HL-60 (cell line): ENCODE results near the gene CD22.

Experiments
- DNase-seq, 2 experiments: peaks; one replicate each; pipeline ENCODE4 v3.0.0-alpha.2; 2010 to 2020; ENCODE audit warnings: low read depth in 1 of 2, low spot score in 1 of 2
- H3K27ac ChIP-seq: fragments of 250-450 bp; sonication (Bioruptor Pico); replicated peaks from 2 replicates; pipeline ENCODE4 v1.5.1; 2020; ENCODE audit warnings: mild to moderate bottlenecking, moderate library complexity
- H3K27me3 ChIP-seq: fragments of 250-450 bp; sonication (Bioruptor Pico); 2 replicates; pipeline ENCODE4 v1.5.1; 2021; ENCODE audit warnings: mild to moderate bottlenecking, moderate library complexity; ENCODE audit not compliant: insufficient read depth, poor library complexity, severe bottlenecking
- H3K4me3 ChIP-seq: replicated peaks from 2 replicates; pipeline ENCODE4 v1.5.1; 2011; ENCODE audit warnings: mild to moderate bottlenecking, control low read depth, low read length; ENCODE audit not compliant: insufficient read depth
- GABPA ChIP-seq: IDR thresholded peaks from 2 replicates; pipeline ENCODE4 v1.6.1; 2012; ENCODE audit warnings: low read depth
- POLR2AphosphoS5 ChIP-seq: IDR thresholded peaks from 2 replicates; pipeline ENCODE4 v1.6.1; 2012; ENCODE audit warnings: low read depth
- REST ChIP-seq: IDR thresholded peaks from 2 replicates; pipeline ENCODE4 v1.6.1; 2012; ENCODE audit warnings: low read depth; ENCODE audit not compliant: insufficient replicate concordance
- SPI1 ChIP-seq: IDR thresholded peaks from 2 replicates; pipeline ENCODE4 v1.6.1; 2012; ENCODE audit warnings: low read depth, mild to moderate bottlenecking, borderline replicate concordance
- TF ChIP-seq, protein P1 (sequence below): IDR thresholded peaks from one replicate; pipeline ENCODE4 v1.5.1; 2011; ENCODE audit warnings: low read length, control low read depth, inconsistent platforms; ENCODE audit not compliant: insufficient read depth

The CD22 gene

DNA sequence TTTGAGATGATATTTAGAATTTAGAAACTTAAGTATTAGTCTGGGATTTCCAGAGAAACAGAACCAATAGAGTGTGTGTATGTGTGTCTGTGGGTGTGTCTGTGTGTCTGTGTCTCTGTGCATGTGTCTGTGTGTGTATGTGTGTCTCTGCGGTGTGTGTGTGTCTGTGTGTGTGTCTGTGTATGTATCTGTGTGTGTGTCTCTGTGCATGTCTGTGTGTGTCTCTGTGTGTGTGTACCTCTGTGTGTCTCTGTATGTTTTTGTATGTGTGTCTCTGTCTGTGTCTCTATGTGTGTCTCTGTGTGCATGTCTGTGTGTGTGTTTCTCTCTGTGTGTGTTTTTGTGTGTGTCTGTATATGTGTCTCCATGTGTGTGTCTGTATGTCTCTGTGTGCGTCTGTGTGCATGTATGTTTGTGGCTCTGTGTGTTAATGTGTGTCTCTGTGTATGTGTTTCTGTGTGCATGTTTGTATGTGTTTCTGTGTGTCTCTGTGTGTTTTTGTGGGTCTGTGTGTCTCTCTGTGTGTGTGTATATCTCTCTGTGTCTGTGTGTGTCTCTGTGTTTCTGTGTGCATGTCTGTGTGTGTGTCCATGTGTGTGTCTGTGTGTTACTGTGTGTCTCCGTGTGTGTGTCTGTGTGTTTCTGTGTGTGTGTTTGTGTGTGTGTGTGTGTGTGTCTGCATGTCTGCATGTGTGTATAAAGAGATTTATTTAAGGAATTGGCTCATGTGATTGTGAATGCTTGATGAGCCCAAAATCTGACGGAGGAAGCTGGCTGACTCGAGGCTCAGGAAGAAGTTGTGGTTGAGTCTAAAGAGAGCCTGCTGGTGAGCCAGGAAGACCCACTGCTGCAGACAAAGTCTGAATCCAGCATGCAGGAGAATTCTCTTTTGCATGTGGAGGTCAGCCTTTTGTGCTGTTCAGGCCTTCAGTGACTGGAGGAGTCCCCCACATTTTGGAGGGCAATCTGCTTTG lies 64.0 kb downstream of the CD22 start:
- TF ChIP-seq, protein P1, sequence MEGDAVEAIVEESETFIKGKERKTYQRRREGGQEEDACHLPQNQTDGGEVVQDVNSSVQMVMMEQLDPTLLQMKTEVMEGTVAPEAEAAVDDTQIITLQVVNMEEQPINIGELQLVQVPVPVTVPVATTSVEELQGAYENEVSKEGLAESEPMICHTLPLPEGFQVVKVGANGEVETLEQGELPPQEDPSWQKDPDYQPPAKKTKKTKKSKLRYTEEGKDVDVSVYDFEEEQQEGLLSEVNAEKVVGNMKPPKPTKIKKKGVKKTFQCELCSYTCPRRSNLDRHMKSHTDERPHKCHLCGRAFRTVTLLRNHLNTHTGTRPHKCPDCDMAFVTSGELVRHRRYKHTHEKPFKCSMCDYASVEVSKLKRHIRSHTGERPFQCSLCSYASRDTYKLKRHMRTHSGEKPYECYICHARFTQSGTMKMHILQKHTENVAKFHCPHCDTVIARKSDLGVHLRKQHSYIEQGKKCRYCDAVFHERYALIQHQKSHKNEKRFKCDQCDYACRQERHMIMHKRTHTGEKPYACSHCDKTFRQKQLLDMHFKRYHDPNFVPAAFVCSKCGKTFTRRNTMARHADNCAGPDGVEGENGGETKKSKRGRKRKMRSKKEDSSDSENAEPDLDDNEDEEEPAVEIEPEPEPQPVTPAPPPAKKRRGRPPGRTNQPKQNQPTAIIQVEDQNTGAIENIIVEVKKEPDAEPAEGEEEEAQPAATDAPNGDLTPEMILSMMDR = no peak
- TF ChIP-seq POLR2AphosphoS5 = no peak
- no peak for TF ChIP-seq REST
- TF ChIP-seq GABPA = no peak
- no peak for TF ChIP-seq SPI1
- H3K27ac ChIP-seq = no peak overlapping the region
- no peak for DNase-seq
- H3K27me3 ChIP-seq = no peaks in the 10 kb centered on the region
- H3K4me3 ChIP-seq = no peak overlapping the region

DNA sequence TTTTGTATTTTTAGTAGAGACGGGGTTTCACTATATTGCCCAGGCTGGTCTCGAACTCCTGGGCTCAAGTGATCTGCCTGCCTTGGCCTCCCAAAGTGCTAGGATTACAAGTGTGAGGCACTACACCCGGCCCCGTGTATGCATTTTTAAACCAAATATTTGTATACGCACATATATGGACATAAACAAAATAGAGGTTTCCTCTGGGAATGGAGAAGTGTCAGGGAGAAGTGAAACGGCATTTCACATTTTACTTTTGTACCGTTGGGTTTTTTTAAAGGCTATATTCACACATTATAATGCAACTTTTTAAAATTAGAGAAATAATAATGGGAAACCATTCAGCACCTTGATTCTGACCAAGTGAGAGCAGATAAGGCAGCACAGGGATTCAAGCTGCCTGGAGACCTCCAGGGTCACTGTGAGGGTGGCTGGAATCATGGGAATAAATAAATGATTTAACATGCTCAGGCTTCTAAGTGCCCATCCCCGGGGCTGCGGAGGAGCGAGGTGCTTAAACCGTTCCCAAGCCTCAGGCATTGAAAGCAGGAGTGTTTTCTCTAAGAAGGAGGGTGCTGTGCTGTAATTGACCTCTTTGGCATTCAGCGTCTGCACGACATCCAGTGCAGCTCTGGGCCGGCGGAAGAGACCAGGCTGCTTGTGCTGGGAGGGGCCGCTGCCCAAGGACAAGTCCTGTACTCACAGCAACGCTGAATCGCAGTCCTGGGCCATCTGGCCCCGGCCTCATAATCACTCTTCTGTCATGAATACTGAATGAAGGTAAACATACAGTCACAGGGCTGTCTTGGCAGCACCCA lies 66.6 kb downstream of the CD22 start:
- no peak overlapping the region for H3K4me3 ChIP-seq
- H3K27me3 ChIP-seq = no peaks in the 10 kb centered on the region
- no peak overlapping the region for H3K27ac ChIP-seq
- TF ChIP-seq POLR2AphosphoS5 = no peak
- no peak for TF ChIP-seq SPI1
- TF ChIP-seq GABPA = no peak
- TF ChIP-seq, protein P1 = no peak
- TF ChIP-seq REST = no peak
- no peak for DNase-seq

- no peaks in the 10 kb centered on the region for H3K27me3 ChIP-seq
- H3K4me3 ChIP-seq = no peak overlapping the region
- DNase-seq = no peak
- no peak overlapping the region for H3K27ac ChIP-seq
- TF ChIP-seq SPI1 (no peak), REST (no peak), POLR2AphosphoS5 (no peak), GABPA (no peak)
- TF ChIP-seq, protein P1 = no peak
Measured at GRCh38 chr19:35396240-35396885, 67.4 kb downstream of the CD22 start.
